T-helper 17 cell (primary cell): ENCODE data around the gene HDAC4. TPM values are rescaled to one million over a fixed set of nuclear protein-coding genes. Genes with fewer than 3 reads are reported as not detected.
A peak's percentile ranks its signal among the peaks of the same experiment; 100 is the strongest.

Experiments used
- ATAC-seq: fragments of 150-1000 bp; cut with Tn5 transposase; 2 replicates; pipeline ENCODE4 v1.10.0; 2021; ENCODE audit warnings: mild to moderate bottlenecking, moderate library complexity
- DNase-seq, 3 donors: peaks; one replicate each; pipeline versions ENCODE4 v3.0.0 to v3.0.0-alpha.2; 2020 to 2021
- H3K9me3 ChIP-seq: one replicate; pipeline ENCODE4 v1.7.0; 2013; ENCODE audit warnings: low read length, mild to moderate bottlenecking; ENCODE audit not compliant: control insufficient read depth, poor library complexity, severe bottlenecking
- H3K27ac Mint-ChIP-seq: one replicate; pipeline ENCODE4 v1.8.0; 2022; ENCODE audit warnings: mild to moderate bottlenecking, moderate library complexity, mixed read lengths
- H3K27me3 Mint-ChIP-seq: one replicate; pipeline ENCODE4 v1.8.0; 2022; ENCODE audit warnings: mixed read lengths
- H3K36me3 Mint-ChIP-seq: one replicate; pipeline ENCODE4 v1.8.0; 2022; ENCODE audit warnings: low read depth, mixed read lengths
- H3K4me1 Mint-ChIP-seq: one replicate; pipeline ENCODE4 v1.8.0; 2022; ENCODE audit warnings: mild to moderate bottlenecking, mixed read lengths
- H3K4me3 Mint-ChIP-seq: one replicate; pipeline ENCODE4 v1.8.0; 2022; ENCODE audit warnings: mild to moderate bottlenecking, moderate library complexity, mixed read lengths
- total RNA-seq, 4 donors: library from RNA in 2 of 4; stranded (reverse) in 2 of 4; gene quantifications; one replicate each; pipeline ENCODE4 v1.2.3 and lab custom pipeline; 2022 to 2026

Gene HDAC4
- total RNA-seq, 2 donors from 2014 or later = 78.9 to 79.0 TPM

GRCh38 chr2:239222706-239223309, 178.0 kb downstream of the HDAC4 start:
- Mint-ChIP-seq H3K27ac (peak overlapping the region; percentile 81), H3K36me3 (no peaks in the 10 kb centered on the region), H3K4me1 (peaks cover 53% of the 10 kb centered on the region), H3K27me3 (no peaks in the 10 kb centered on the region), H3K4me3 (no peak overlapping the region)
- no peak for ATAC-seq
- H3K9me3 ChIP-seq = no peaks in the 10 kb centered on the region
- DNase-seq = no peak

DNA sequence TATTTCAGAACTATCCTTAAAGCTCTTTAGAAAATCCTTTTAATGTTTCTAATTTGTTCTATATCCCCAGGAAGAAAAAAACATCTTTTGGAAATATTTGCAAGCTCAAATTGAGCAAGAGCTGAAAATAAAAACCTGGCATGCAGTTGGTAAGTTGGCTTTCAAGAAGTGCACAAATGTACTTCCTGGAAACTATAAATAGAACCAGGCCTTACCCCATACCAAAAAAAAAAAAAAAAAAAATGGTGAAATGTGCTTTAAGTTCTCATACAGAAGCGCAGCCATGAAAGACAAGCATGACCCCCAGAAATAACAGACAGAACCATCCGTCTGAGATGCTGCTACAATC, 178.5 kb downstream of the HDAC4 start:
- DNase-seq (no peak), ATAC-seq (peak; percentile 25)
- Mint-ChIP-seq H3K4me3 (no peak overlapping the region), H3K27me3 (no peaks in the 10 kb centered on the region), H3K36me3 (no peaks in the 10 kb centered on the region), H3K4me1 (peaks cover 53% of the 10 kb centered on the region), H3K27ac (peak overlapping the region; percentile 81)
- H3K9me3 ChIP-seq = no peaks in the 10 kb centered on the region

DNA sequence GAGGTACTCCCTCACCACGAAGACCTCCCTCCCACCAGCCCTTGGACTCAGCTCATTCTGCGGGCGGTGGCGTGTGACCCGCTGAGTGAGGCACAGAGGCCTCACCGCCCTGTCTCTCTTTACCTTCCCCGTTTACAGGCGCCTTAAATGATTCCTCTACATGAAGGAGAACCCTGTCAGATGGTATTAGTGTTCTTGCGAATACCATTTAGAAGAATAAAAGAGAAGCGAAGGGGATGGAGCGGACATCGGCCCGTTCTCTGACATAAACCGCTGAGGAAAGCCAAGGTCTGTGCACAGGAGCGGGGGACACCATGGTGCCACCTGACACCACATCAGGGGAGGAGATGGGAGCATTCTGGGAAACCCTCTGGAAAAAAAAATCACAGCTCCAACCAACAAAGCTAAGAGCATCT, 179.8 kb downstream of the HDAC4 start:
- DNase-seq (no peak), ATAC-seq (no peak)
- H3K9me3 ChIP-seq = no peaks in the 10 kb centered on the region
- Mint-ChIP-seq H3K27me3 (no peaks in the 10 kb centered on the region), H3K4me1 (peaks cover 53% of the 10 kb centered on the region), H3K4me3 (no peak overlapping the region), H3K27ac (peak overlapping the region; percentile 81), H3K36me3 (no peaks in the 10 kb centered on the region)

- peaks cover 53% of the 10 kb centered on the region for H3K4me1 Mint-ChIP-seq
- no peaks in the 10 kb centered on the region for H3K36me3 Mint-ChIP-seq
- ATAC-seq = no peak
- no peak for DNase-seq
- no peak overlapping the region for H3K4me3 Mint-ChIP-seq
- no peak overlapping the region for H3K27ac Mint-ChIP-seq
- H3K9me3 ChIP-seq = no peaks in the 10 kb centered on the region
- H3K27me3 Mint-ChIP-seq = no peaks in the 10 kb centered on the region
Measured at GRCh38 chr2:239220341-239220740, 180.5 kb downstream of the HDAC4 start.

GRCh38 chr2:239216614-239217273, 184.1 kb downstream of the HDAC4 start:
- no peak for DNase-seq
- H3K27ac Mint-ChIP-seq = peak overlapping the region; percentile 88
- peak overlapping the region; percentile 88 for H3K4me3 Mint-ChIP-seq
- ATAC-seq = peak; percentile 74
- peaks cover 4% of the 10 kb centered on the region for H3K36me3 Mint-ChIP-seq
- no peaks in the 10 kb centered on the region for H3K27me3 Mint-ChIP-seq
- H3K9me3 ChIP-seq = no peaks in the 10 kb centered on the region
- H3K4me1 Mint-ChIP-seq = peaks cover 47% of the 10 kb centered on the region

DNA sequence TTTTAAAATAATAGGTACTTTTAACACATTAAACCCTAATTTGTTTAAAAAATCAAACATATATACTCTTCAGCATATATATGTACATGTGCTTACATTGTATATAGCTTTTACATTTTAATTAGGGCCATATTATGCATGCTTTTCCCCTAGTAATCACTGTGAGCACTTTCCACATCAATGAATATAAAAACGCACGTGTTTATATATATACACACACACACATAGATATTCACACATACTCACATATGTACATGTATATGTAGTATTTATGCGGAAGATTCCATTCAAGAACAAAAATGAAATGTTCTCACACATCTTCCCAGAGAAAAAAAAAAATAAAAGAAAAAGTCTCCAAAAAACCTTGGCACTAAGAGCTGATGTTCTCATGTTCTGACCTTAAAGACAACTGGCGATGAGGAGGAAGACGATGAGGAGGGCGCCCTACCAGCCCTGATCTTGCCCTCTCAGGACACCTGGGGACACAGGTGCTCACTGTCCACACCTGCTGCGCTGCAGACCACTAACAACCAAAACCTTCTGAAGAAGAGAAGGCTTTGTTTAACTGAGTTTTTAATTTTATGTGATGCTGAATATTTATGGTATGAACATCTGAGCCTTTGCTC, 184.7 kb downstream of the HDAC4 start:
- Mint-ChIP-seq H3K27me3 (no peaks in the 10 kb centered on the region), H3K27ac (peak overlapping the region; percentile 88), H3K4me1 (peaks cover 51% of the 10 kb centered on the region), H3K36me3 (peaks cover 4% of the 10 kb centered on the region), H3K4me3 (peak overlapping the region; percentile 88)
- H3K9me3 ChIP-seq = no peaks in the 10 kb centered on the region
- no peak for ATAC-seq
- no peak for DNase-seq

GRCh38 chr2:239215136-239215925, 185.5 kb downstream of the HDAC4 start:
- Mint-ChIP-seq H3K36me3 (peaks cover 4% of the 10 kb centered on the region), H3K4me3 (no peak overlapping the region), H3K27ac (peak overlapping the region; percentile 88)

GRCh38 chr2:239214725-239215124, 186.1 kb downstream of the HDAC4 start:
- DNase-seq = no peak
- no peak for ATAC-seq
- Mint-ChIP-seq H3K36me3 (peaks cover 4% of the 10 kb centered on the region), H3K4me3 (no peak overlapping the region), H3K27ac (peak overlapping the region; percentile 67), H3K27me3 (no peaks in the 10 kb centered on the region), H3K4me1 (peaks cover 52% of the 10 kb centered on the region)
- no peaks in the 10 kb centered on the region for H3K9me3 ChIP-seq

More at GRCh38 chr2:239215136-239215925, 185.5 kb downstream of the HDAC4 start:
- no peaks in the 10 kb centered on the region for H3K9me3 ChIP-seq
- DNase-seq = no peak
- H3K27me3 Mint-ChIP-seq = no peaks in the 10 kb centered on the region
- H3K4me1 Mint-ChIP-seq = peaks cover 48% of the 10 kb centered on the region
- no peak for ATAC-seq

DNA sequence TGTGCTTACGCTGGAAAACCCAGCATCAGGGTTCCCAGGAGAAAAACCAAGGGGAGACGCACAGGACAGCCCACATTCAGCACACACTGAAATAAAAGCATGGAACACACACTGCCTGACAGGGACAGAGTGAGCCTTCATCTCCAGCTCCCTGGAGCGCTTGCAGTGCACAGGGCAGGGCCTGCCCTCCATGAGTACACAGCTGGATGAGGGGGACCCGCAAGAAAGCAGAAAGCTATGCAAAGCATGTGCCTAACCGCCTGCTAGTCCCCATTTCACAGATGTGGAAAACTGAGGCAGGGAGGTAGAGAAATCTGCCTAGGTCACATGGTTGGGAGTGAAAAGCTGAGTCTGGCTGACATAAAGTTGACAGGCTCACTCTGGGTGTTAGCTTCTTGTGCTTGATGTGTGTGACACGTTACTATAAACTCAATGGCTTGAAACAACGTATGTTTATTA, 187.1 kb downstream of the HDAC4 start:
- H3K4me3 Mint-ChIP-seq = no peak overlapping the region
- no peaks in the 10 kb centered on the region for H3K27me3 Mint-ChIP-seq

DNA sequence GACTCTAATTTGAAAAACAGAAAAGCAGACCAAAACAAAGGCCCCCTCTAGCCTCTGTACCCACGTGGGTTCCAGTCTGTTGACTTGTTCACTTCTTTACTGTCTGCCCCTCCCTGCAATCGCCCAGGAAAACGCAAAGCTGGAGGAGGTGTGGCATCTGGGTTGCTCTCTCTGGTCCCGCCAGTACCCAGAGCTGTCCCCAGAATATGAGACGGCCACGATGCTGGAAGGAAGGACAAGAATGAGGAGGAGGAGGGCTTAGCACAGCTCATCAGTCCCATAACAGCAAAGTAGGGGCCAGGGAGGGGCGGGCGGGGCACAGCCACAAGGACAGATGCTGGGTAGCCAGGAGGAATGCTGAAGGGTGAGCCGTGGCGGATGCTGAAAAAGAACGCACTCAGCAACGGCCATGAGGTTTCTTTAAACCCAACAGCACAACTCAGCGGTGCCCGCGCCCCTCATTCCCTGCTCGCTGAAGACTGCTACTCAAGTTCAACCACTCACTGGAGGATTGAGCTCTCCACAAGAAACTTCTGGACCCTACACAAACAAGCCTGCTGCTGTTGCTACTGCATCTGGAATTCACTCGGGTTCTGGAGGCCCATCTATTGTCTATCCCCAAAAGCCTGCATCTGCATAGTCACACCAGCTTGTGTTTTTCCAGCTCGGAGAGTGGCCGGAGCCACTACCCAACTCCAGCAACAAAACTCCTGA, 187.7 kb downstream of the HDAC4 start:
- H3K4me1 Mint-ChIP-seq = peaks cover 61% of the 10 kb centered on the region
- no peaks in the 10 kb centered on the region for H3K27me3 Mint-ChIP-seq
- ATAC-seq (no peak), DNase-seq (no peak)
- H3K36me3 Mint-ChIP-seq = peaks cover 4% of the 10 kb centered on the region
- H3K9me3 ChIP-seq = no peaks in the 10 kb centered on the region
- no peak overlapping the region for H3K4me3 Mint-ChIP-seq
- no peak overlapping the region for H3K27ac Mint-ChIP-seq

More for the DNA sequence above, 187.1 kb downstream of the HDAC4 start:
- ATAC-seq = no peak
- no peak for DNase-seq
- peak overlapping the region; percentile 67 for H3K27ac Mint-ChIP-seq
- peaks cover 57% of the 10 kb centered on the region for H3K4me1 Mint-ChIP-seq
- no peaks in the 10 kb centered on the region for H3K9me3 ChIP-seq
- H3K36me3 Mint-ChIP-seq = peaks cover 4% of the 10 kb centered on the region

- Mint-ChIP-seq H3K4me1 (peaks cover 54% of the 10 kb centered on the region), H3K4me3 (no peak overlapping the region), H3K36me3 (peaks cover 4% of the 10 kb centered on the region), H3K27me3 (no peaks in the 10 kb centered on the region), H3K27ac (peak overlapping the region; percentile 27)
- DNase-seq (no peak), ATAC-seq (no peak)
- H3K9me3 ChIP-seq = no peaks in the 10 kb centered on the region
Measured at GRCh38 chr2:239212121-239212928, 188.5 kb downstream of the HDAC4 start.
